Activated T-cell treated with anti-CD3 and anti-CD28 coated beads for 48 hours (primary cell): ENCODE data around the gene CHST5.
A peak's percentile ranks its signal among the peaks of the same experiment; 100 is the strongest.
"Not testable (repeated sequence)": the region's sequence is repeated elsewhere in the genome, so short reads cannot be mapped to it uniquely, and the experiment has no call there.

ENCODE experiments used
- DNase-seq: peaks from one replicate; pipeline ENCODE4 v3.0.0-alpha.2; 2020; ENCODE audit warnings: low read depth

The CHST5 gene

GRCh38 chr16:75550211-75550662, 14.3 kb upstream of the CHST5 start:
- DNase-seq: peak; percentile 10

- DNase-seq: not testable (repeated sequence)
Observed at GRCh38 chr16:75548456-75548855, 12.5 kb upstream of the CHST5 start.

GRCh38 chr16:75546293-75546692, 10.4 kb upstream of the CHST5 start:
- no peak for DNase-seq

GRCh38 chr16:75545879-75546278, 10.0 kb upstream of the CHST5 start:
- not testable (repeated sequence) for DNase-seq

- not testable (repeated sequence) for DNase-seq
Observed at GRCh38 chr16:75542462-75542861, 6.6 kb upstream of the CHST5 start.

GRCh38 chr16:75541236-75541635, 5.3 kb upstream of the CHST5 start:
- no peak for DNase-seq

GRCh38 chr16:75538882-75539565, 3.1 kb upstream of the CHST5 start:
- DNase-seq: not testable (repeated sequence)

- DNase-seq: no peak
Observed at GRCh38 chr16:75537776-75538175, 1.9 kb upstream of the CHST5 start.

- no peak for DNase-seq
Observed at GRCh38 chr16:75535211-75535843, 581 bp downstream of the CHST5 start.

GRCh38 chr16:75534560-75535205, 1.2 kb downstream of the CHST5 start:
- no peak for DNase-seq

GRCh38 chr16:75532791-75533190, 3.1 kb downstream of the CHST5 start:
- no peak for DNase-seq

GRCh38 chr16:75532142-75532765, 3.7 kb downstream of the CHST5 start:
- DNase-seq: no peak

- DNase-seq: no peak
Observed at GRCh38 chr16:75529959-75530358, 5.9 kb downstream of the CHST5 start.

GRCh38 chr16:75529056-75529905, 6.6 kb downstream of the CHST5 start:
- no peak for DNase-seq

- DNase-seq: no peak
Observed at GRCh38 chr16:75527825-75528299, 8.0 kb downstream of the CHST5 start.

- DNase-seq: no peak
Observed at GRCh38 chr16:75526032-75526790, 9.7 kb downstream of the CHST5 start.

GRCh38 chr16:75519175-75519574, 16.7 kb downstream of the CHST5 start:
- no peak for DNase-seq

GRCh38 chr16:75516189-75516966, 19.5 kb downstream of the CHST5 start:
- DNase-seq: peak; percentile 33

GRCh38 chr16:75514296-75514695, 21.6 kb downstream of the CHST5 start:
- no peak for DNase-seq

- no peak for DNase-seq
Observed at GRCh38 chr16:75506574-75506973, 29.3 kb downstream of the CHST5 start.
